OCI-LY1 (cell line): Measurements from ENCODE around the gene TGM4.

Source experiments
- H2AFZ ChIP-seq: fragments of 200-600 bp; sonication (generic), shearing (Covaris generic); 2 replicates; pipeline ENCODE4 v1.6.0; 2014; ENCODE audit warnings: antibody characterized with exemption, mild to moderate bottlenecking, low read length
- H3F3A ChIP-seq: fragments of 200-600 bp; sonication (generic), shearing (Covaris generic); 2 replicates; pipeline ENCODE4 v1.6.0; 2014; ENCODE audit warnings: mild to moderate bottlenecking, antibody characterized with exemption, low read length, moderate library complexity; ENCODE audit not compliant: insufficient read depth
- H3K27ac ChIP-seq: fragments of 200-600 bp; sonication (generic); 2 replicates; pipeline ENCODE4 v1.5.1; 2014; ENCODE audit warnings: low read length, mixed run types, mild to moderate bottlenecking, low read depth; ENCODE audit not compliant: poor library complexity, severe bottlenecking
- H3K27me3 ChIP-seq: fragments of 200-600 bp; sonication (generic); 2 replicates; pipeline ENCODE4 v1.6.0; 2014; ENCODE audit warnings: antibody characterized with exemption, mild to moderate bottlenecking, low read length, moderate library complexity; ENCODE audit not compliant: insufficient read depth
- H3K36me3 ChIP-seq: fragments of 200-600 bp; sonication (generic); 2 replicates; pipeline ENCODE4 v1.6.1; 2014; ENCODE audit warnings: mild to moderate bottlenecking, antibody characterized with exemption, low read length, moderate library complexity, mixed read lengths; ENCODE audit not compliant: insufficient read depth
- H3K4me1 ChIP-seq: fragments of 200-600 bp; sonication (generic); 2 replicates; pipeline ENCODE4 v1.5.1; 2014; ENCODE audit warnings: mild to moderate bottlenecking, low read length, moderate library complexity; ENCODE audit not compliant: insufficient read depth, severe bottlenecking
- H3K4me2 ChIP-seq: fragments of 200-600 bp; sonication (generic), shearing (Covaris generic); 2 replicates; pipeline ENCODE4 v1.6.1; 2014; ENCODE audit warnings: low read length
- H3K4me3 ChIP-seq: fragments of 200-600 bp; sonication (generic); 2 replicates; pipeline ENCODE4 v1.5.1; 2014; ENCODE audit warnings: low read length, low read depth, mild to moderate bottlenecking, mixed read lengths; ENCODE audit not compliant: poor library complexity, severe bottlenecking
- H3K79me2 ChIP-seq: fragments of 200-600 bp; shearing (Covaris generic); 2 replicates; pipeline ENCODE4 v1.6.1; 2016; ENCODE audit warnings: mixed run types, low read length, mixed read lengths; ENCODE audit not compliant: insufficient read depth
- H3K9ac ChIP-seq: fragments of 200-600 bp; sonication (generic), shearing (Covaris generic); 2 replicates; pipeline ENCODE4 v1.6.1; 2014; ENCODE audit warnings: mild to moderate bottlenecking, low read length, mixed read lengths
- H3K9me2 ChIP-seq: fragments of 200-600 bp; sonication (generic), shearing (Covaris generic); 2 replicates; pipeline ENCODE4 v1.6.1; 2014; ENCODE audit warnings: low read depth, mild to moderate bottlenecking, low read length, mixed read lengths
- H3K9me3 ChIP-seq: fragments of 200-600 bp; shearing (Covaris generic); 2 replicates; pipeline ENCODE4 v1.6.1; 2014; ENCODE audit warnings: low read length, mixed read lengths
- H4K20me1 ChIP-seq: fragments of 200-600 bp; sonication (generic), shearing (Covaris generic); 2 replicates; pipeline ENCODE4 v1.6.0; 2016; ENCODE audit warnings: mild to moderate bottlenecking, low read length; ENCODE audit not compliant: insufficient read depth
- EZH2 ChIP-seq: fragments of 200-600 bp; sonication (generic), shearing (Covaris generic); IDR thresholded peaks from 2 replicates; pipeline ENCODE4 v1.8.0; 2017; ENCODE audit warnings: borderline replicate concordance, mixed run types, mild to moderate bottlenecking, antibody characterized with exemption, low read length, moderate library complexity, mixed read lengths
- TF ChIP-seq, protein P1 (sequence below): fragments of 200-600 bp; sonication (generic), shearing (Covaris generic); IDR thresholded peaks from 2 replicates; pipeline ENCODE4 v1.5.1; 2017; ENCODE audit warnings: mild to moderate bottlenecking, antibody characterized with exemption, low read length, moderate library complexity, mixed read lengths

The TGM4 gene

DNA sequence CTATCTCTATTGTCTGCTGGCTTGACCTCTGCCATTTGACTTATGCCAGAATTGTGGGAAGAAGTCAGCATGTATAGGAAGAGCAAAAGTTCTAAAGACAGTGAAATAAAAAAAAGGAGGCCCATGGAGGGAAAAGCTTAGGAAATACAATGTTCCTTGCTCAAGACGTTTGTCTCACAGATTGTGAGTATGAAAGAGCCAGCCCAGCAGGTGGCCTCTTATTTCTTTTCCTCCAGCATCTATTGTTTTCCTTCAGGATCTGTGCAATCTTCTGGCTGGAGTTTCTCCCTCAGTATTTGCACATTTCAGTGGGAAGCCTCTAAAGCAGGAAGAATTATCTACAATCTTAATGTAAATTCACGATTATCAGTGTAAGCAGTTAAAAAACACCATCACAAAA, 57.9 kb downstream of the TGM4 start:
- H3K4me3 ChIP-seq, result no peak overlapping the region
- no peaks in the 10 kb centered on the region for H3K9me3 ChIP-seq
- H3F3A ChIP-seq, result no peaks in the 10 kb centered on the region
- H3K9me2 ChIP-seq, result no peaks in the 10 kb centered on the region
- H3K9ac ChIP-seq, result no peak overlapping the region
- no peak overlapping the region for H3K27ac ChIP-seq
- H3K4me1 ChIP-seq, result no peaks in the 10 kb centered on the region
- H2AFZ ChIP-seq, result no peak overlapping the region
- no peaks in the 10 kb centered on the region for H4K20me1 ChIP-seq
- no peak overlapping the region for H3K4me2 ChIP-seq
- no peaks in the 10 kb centered on the region for H3K27me3 ChIP-seq
- TF ChIP-seq, protein P1, sequence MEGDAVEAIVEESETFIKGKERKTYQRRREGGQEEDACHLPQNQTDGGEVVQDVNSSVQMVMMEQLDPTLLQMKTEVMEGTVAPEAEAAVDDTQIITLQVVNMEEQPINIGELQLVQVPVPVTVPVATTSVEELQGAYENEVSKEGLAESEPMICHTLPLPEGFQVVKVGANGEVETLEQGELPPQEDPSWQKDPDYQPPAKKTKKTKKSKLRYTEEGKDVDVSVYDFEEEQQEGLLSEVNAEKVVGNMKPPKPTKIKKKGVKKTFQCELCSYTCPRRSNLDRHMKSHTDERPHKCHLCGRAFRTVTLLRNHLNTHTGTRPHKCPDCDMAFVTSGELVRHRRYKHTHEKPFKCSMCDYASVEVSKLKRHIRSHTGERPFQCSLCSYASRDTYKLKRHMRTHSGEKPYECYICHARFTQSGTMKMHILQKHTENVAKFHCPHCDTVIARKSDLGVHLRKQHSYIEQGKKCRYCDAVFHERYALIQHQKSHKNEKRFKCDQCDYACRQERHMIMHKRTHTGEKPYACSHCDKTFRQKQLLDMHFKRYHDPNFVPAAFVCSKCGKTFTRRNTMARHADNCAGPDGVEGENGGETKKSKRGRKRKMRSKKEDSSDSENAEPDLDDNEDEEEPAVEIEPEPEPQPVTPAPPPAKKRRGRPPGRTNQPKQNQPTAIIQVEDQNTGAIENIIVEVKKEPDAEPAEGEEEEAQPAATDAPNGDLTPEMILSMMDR, result no peak
- no peak for TF ChIP-seq EZH2
- H3K36me3 ChIP-seq, result peaks cover 37% of the 10 kb centered on the region
- H3K79me2 ChIP-seq, result no peaks in the 10 kb centered on the region

- no peak overlapping the region for H3K4me3 ChIP-seq
- H3F3A ChIP-seq, result no peaks in the 10 kb centered on the region
- no peak overlapping the region for H2AFZ ChIP-seq
- H3K4me1 ChIP-seq, result no peaks in the 10 kb centered on the region
- H3K27ac ChIP-seq, result no peak overlapping the region
- H4K20me1 ChIP-seq, result no peaks in the 10 kb centered on the region
- H3K27me3 ChIP-seq, result no peaks in the 10 kb centered on the region
- TF ChIP-seq EZH2, result no peak
- TF ChIP-seq, protein P1, result no peak
- peaks cover 40% of the 10 kb centered on the region for H3K36me3 ChIP-seq
- no peaks in the 10 kb centered on the region for H3K9me2 ChIP-seq
- H3K9me3 ChIP-seq, result no peaks in the 10 kb centered on the region
- H3K4me2 ChIP-seq, result no peak overlapping the region
- no peak overlapping the region for H3K9ac ChIP-seq
- H3K79me2 ChIP-seq, result no peaks in the 10 kb centered on the region
These were observed 58.9 kb downstream of the TGM4 start for GRCh38 chr3:44932986-44933944.

- Histone ChIP-seq H3K9ac (no peak overlapping the region), H3K4me3 (no peak overlapping the region), H3K9me3 (no peaks in the 10 kb centered on the region), H3K27me3 (no peaks in the 10 kb centered on the region), H3K36me3 (peaks cover 36% of the 10 kb centered on the region), H3K79me2 (no peaks in the 10 kb centered on the region), H3K27ac (no peak overlapping the region), H4K20me1 (no peaks in the 10 kb centered on the region), H2AFZ (no peak overlapping the region), H3F3A (no peaks in the 10 kb centered on the region), H3K9me2 (no peaks in the 10 kb centered on the region), H3K4me2 (no peak overlapping the region), H3K4me1 (no peaks in the 10 kb centered on the region)
- no peak for TF ChIP-seq EZH2
These were observed 65.2 kb downstream of the TGM4 start for GRCh38 chr3:44939581-44940036.
